SJSA1 (cell line): ENCODE measurements around the gene CASTOR1. TPM values are rescaled to one million over a fixed set of nuclear protein-coding genes. Genes with fewer than 3 reads are reported as not detected.

ENCODE experiments used
- DNase-seq, 2 experiments: peaks; one replicate each; pipeline ENCODE4 v3.0.0-alpha.2; 2015 to 2020; ENCODE audit warnings: low spot score in 2 of 2, low read depth in 1 of 2
- H3K27ac ChIP-seq: fragments of 250-450 bp; sonication (Bioruptor Pico); 2 replicates; pipeline ENCODE4 v1.5.1; 2020; ENCODE audit warnings: mild to moderate bottlenecking, moderate library complexity
- H3K27me3 ChIP-seq: fragments of 250-450 bp; sonication (Bioruptor Pico); replicated peaks from 2 replicates; pipeline ENCODE4 v1.5.1; 2020; ENCODE audit warnings: mild to moderate bottlenecking, moderate library complexity
- H3K36me3 ChIP-seq: fragments of 250-450 bp; sonication (Bioruptor Pico); 2 replicates; pipeline ENCODE4 v1.5.1; 2020; ENCODE audit warnings: mild to moderate bottlenecking
- H3K4me1 ChIP-seq: fragments of 250-450 bp; sonication (Bioruptor Pico); replicated peaks from 2 replicates; pipeline ENCODE4 v1.6.1; 2021; ENCODE audit warnings: mild to moderate bottlenecking
- H3K4me3 ChIP-seq: fragments of 250-450 bp; sonication (Bioruptor Pico); 2 replicates; pipeline ENCODE4 v1.5.1; 2020; ENCODE audit warnings: mild to moderate bottlenecking
- H3K9me3 ChIP-seq: fragments of 250-450 bp; sonication (Bioruptor Pico); replicated peaks from 2 replicates; pipeline ENCODE4 v1.5.1; 2020; ENCODE audit warnings: mild to moderate bottlenecking
- total RNA-seq: library from RNA; depleted of rRNA; stranded (reverse); fragments of >200 nt; shearing (Covaris generic); gene quantifications from 2 replicates; pipeline ENCODE4 v1.2.3, GENCODE V29; 2014

The CASTOR1 gene
- total RNA-seq, 1 experiment from 2014 or later = 9.1 TPM

DNA sequence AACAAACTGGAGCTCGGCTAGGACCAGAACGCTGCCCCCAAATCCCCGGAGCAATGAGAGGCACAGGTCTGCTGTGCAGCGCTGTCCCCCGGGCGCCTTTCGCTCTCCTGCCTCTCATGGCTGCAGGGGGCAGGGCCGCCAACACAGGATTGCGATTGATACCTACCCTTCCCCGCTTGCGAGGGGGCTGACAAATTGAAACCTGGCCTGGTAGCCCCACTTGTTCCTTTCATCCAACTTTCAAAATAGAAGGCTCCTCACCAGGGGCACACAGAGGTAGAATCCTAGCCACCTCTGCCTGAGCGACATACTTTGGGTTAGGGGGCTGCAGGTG, 642 bp upstream of the CASTOR1 start:
- peaks cover 34% of the 10 kb centered on the region for H3K36me3 ChIP-seq
- DNase-seq = no peak
- H3K4me1 ChIP-seq = peaks cover 34% of the 10 kb centered on the region
- no peaks in the 10 kb centered on the region for H3K9me3 ChIP-seq
- peak overlapping the region; percentile 71 for H3K4me3 ChIP-seq
- no peak overlapping the region for H3K27ac ChIP-seq
- H3K27me3 ChIP-seq = no peaks in the 10 kb centered on the region

DNA sequence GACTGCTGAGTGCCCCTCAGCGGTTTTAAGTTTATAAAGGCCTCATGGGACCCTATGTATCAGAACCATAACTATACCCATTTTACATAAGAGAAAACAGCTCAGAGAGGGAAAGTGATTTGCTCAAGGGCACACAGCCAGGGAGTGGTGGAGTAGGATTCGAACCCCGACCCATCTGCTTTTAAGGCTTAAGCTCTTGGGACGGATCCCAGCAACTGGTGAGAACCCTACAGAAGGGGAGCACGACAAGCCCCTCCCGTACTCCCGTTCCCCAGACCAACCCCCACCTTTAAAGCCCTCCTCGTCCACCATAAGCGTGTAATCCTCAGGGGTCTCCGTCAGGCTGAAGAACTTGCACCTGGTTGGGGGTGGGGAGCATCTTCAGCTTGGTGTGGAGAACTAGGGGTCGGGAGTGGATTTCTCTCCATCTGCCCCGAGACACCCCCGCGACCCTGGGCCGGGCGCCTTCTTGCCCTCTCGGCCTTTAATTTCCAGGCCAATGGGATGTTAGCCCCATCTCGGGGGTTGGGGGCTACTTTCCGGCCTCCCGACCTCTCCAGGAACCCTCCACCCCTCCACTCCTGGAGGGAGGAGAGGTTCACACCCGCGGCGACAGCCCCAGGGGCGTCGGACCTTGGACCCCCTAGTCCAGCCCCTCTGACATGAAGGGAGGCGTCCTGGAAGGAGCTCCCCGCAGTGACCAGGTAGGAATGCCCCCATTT, 725 bp downstream of the CASTOR1 start:
- H3K4me3 ChIP-seq = peak overlapping the region; percentile 71
- H3K36me3 ChIP-seq = peaks cover 27% of the 10 kb centered on the region
- H3K9me3 ChIP-seq = no peaks in the 10 kb centered on the region
- H3K4me1 ChIP-seq = peaks cover 34% of the 10 kb centered on the region
- H3K27me3 ChIP-seq = no peaks in the 10 kb centered on the region
- DNase-seq = no peak
- no peak overlapping the region for H3K27ac ChIP-seq

DNA sequence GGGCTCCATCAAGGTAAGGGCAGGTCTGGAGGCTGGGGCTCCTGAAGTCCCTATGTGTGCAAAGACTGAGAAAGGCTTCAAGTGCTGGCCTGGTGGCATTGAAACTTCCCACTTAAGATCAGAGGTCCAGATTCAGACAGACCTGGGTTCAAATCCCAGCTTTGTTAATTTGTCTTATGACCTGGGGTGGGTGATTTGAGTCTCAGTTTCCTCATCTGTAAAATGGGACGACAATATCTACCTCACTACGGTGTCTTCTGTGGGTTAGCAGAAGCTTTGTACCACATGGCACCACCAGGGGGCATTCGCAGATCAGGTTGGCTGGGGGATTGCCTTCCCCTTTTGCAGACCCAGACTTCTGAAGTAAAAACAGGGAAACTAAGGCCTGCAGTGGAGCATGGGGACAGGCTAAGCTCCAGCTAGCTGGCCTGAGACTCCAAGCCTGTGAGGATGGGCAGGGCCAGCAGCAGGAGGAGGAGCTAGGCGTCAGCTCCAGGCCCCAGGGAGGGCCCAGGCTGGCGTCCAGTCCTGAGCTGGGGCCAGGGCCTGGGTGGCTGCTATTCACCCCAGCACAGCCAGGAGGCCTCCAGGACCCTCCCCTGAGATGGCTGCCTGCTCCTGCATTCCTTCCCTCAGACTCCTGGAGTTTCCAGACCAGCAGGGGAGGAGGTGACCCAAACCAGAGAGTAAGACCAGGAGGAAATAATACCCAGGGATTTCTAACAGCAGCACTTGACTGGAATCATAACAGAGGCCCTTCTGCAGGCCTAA, 1.5 kb downstream of the CASTOR1 start:
- Histone ChIP-seq H3K27me3 (no peaks in the 10 kb centered on the region), H3K36me3 (peaks cover 20% of the 10 kb centered on the region), H3K27ac (no peak overlapping the region), H3K9me3 (no peaks in the 10 kb centered on the region), H3K4me1 (peaks cover 34% of the 10 kb centered on the region), H3K4me3 (no peak overlapping the region)
- peak; percentile 91 to 92 for DNase-seq

DNA sequence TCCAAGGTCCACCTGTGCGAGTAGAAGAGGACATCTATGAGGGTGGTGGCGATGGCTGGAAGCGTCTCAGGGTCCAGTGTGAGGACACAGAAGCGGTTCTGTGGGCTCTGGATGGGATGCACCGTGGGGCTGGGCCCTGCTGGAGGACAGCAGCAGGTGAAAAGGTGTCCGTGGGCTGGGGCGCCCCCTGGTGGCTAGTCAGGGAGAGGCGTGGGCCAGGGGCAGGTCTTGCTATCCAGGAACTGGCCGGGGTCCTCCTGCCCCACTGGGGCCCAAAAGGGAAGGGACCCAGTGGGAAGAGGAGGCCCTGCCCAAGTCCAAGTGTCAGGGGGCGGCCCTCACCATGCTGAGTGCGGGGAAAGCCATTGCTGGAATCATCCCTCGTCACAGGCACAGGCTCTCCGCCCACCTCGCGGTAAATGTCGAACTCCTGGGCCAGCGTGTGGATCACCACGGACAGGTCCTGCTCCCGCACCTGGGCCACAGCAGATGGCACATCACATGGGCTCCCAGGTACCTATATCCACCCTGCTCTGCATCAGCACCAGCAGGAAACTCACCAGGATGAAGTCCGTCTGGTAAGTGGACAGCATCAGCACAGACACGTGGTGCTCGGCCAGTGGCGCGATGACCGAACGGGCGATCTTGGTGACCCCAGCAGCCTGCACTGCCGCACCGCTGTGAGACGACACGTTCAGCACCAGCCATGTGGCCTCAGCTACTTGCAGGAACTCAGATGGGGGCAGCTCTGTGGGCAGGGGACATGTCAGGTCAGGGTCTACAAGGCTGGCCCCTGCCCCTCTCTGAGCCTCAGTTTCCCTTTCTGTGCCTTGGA, 2.3 kb downstream of the CASTOR1 start:
- H3K9me3 ChIP-seq = no peaks in the 10 kb centered on the region
- no peak overlapping the region for H3K27ac ChIP-seq
- peak; percentile 52 to 78 for DNase-seq
- H3K36me3 ChIP-seq = peaks cover 12% of the 10 kb centered on the region
- no peaks in the 10 kb centered on the region for H3K27me3 ChIP-seq
- H3K4me3 ChIP-seq = no peak overlapping the region
- peaks cover 34% of the 10 kb centered on the region for H3K4me1 ChIP-seq

DNA sequence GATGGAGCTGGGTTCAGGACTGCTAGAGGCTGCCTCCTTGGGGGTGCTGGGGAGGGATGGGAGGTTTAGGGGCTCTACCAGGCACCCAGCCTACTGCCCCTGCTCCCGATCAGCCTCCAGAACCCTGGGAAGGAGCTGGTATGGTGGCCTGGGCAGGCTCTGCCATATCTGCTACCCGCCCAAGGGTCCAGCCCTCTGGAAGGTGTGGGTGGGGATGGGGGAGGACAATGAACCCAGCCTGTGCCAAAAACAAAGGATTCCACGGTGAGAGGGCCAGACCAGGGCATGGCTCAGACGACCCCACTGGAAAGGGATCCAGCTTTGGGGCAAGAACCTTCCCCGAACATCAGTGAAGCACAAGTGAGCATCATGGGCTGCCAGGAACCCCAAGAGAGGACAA, 3.0 kb downstream of the CASTOR1 start:
- no peaks in the 10 kb centered on the region for H3K27me3 ChIP-seq
- H3K4me3 ChIP-seq = no peak overlapping the region
- H3K4me1 ChIP-seq = peaks cover 30% of the 10 kb centered on the region
- H3K36me3 ChIP-seq = peaks cover 5% of the 10 kb centered on the region
- no peak overlapping the region for H3K27ac ChIP-seq
- DNase-seq = no peak
- no peaks in the 10 kb centered on the region for H3K9me3 ChIP-seq

DNA sequence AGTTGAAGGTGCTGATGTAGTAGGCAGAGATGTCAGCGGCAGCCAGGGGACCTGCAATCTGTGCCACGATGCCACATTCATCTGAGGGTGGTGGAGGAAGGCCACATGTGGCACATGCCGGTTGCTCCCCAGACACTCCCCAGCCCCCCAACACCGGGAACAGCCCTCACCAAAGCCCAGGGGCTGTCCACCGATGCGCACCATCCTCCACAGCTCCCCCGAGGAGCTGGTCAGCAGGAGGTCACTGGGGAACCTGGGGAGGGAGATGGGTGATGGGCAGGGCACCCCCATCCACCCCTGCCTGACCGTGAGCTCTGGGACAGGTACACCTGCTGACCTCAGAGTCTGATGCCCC, 3.5 kb downstream of the CASTOR1 start:
- H3K9me3 ChIP-seq = no peaks in the 10 kb centered on the region
- H3K27me3 ChIP-seq = no peaks in the 10 kb centered on the region
- H3K4me3 ChIP-seq = no peak overlapping the region
- DNase-seq = no peak
- no peak overlapping the region for H3K27ac ChIP-seq
- 0 out of 2 replicates have a peak, but pooled peaks cover 2% of the 10 kb centered on the region for H3K36me3 ChIP-seq
- peaks cover 25% of the 10 kb centered on the region for H3K4me1 ChIP-seq

DNA sequence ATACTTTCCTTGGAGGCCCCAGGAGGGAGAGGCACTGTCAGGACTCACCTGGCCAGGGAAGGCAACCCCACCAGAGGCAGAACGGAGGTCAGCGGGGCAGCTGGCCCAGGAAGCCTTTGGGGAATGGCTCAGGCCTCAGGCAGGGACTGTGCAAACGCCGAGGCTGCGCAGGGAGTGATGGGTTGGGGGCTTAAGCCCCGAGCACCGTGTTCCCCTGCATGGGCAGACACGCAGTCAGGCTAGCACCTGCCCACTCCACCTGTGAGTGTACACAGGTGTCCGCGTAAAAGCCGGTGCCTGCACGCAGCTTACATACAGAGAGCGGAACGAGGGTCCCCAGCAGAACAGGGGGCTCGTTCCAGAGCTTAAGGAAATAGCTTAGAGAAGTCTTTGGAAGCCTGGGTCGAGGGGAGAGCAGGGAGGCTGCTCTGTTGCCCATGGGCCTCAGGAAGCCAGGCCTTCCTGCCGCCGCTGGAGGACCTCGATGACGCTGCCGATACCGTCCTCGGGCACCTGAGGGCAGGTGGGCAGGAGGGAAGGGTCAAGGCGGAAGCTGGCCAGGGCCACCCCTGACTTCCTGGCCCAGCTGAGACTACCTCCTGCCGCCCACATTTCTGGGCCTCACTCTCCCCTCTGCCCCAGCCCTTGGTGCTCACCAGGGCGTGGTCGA, 4.0 kb downstream of the CASTOR1 start:
- Histone ChIP-seq H3K4me1 (peaks cover 20% of the 10 kb centered on the region), H3K36me3 (0 out of 2 replicates have a peak, but pooled peaks cover 2% of the 10 kb centered on the region), H3K9me3 (no peaks in the 10 kb centered on the region), H3K27ac (no peak overlapping the region), H3K4me3 (no peak overlapping the region), H3K27me3 (no peaks in the 10 kb centered on the region)
- no peak for DNase-seq

DNA sequence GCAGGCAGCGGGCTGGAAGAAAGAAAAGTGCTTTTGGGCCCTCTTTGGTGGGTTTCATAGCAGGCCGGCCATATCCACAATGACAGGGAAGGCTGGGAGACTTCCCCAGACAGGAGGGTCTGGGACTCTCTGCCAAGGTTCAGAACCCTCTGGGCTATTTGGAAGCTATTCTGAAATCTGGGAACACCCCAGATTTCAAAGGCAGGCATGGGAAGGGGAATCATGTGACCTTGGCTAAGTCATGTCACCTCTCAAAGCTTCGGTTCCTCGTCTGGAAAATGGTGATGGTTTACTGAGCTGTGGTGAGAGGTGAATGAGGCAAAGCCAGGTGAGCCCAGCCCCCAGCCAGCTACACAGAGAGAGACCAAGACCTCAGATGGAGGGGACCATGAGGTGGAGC, 4.6 kb downstream of the CASTOR1 start:
- Histone ChIP-seq H3K36me3 (0 out of 2 replicates have a peak, but pooled peaks cover 2% of the 10 kb centered on the region), H3K27me3 (no peaks in the 10 kb centered on the region), H3K4me1 (peaks cover 13% of the 10 kb centered on the region), H3K4me3 (no peak overlapping the region), H3K27ac (no peak overlapping the region), H3K9me3 (no peaks in the 10 kb centered on the region)
- DNase-seq = no peak

DNA sequence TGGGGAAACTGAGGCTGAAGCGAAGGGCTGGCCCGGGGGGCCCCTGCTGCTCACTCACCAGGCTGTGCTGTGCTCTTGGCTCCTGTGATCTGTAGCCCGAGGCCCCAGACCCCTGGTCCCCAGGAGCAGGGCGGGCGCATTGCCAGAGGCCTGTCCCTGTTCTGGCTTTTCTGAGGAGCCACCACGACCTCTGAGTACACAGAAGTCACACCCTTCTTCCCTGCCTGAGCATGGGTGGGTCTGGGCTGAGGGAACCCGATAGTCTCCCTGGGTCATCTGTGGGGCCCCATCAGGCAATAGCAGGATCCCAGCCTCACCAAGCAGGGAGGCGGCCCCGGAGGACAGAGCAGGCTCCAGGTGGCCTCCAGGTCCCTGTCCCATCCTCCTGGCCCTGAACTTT, 5.1 kb downstream of the CASTOR1 start:
- Histone ChIP-seq H3K9me3 (no peaks in the 10 kb centered on the region), H3K27me3 (no peaks in the 10 kb centered on the region), H3K36me3 (0 out of 2 replicates have a peak, but pooled peaks cover 2% of the 10 kb centered on the region), H3K4me1 (peaks cover 13% of the 10 kb centered on the region), H3K4me3 (no peak overlapping the region), H3K27ac (no peak overlapping the region)
- DNase-seq = no peak

DNA sequence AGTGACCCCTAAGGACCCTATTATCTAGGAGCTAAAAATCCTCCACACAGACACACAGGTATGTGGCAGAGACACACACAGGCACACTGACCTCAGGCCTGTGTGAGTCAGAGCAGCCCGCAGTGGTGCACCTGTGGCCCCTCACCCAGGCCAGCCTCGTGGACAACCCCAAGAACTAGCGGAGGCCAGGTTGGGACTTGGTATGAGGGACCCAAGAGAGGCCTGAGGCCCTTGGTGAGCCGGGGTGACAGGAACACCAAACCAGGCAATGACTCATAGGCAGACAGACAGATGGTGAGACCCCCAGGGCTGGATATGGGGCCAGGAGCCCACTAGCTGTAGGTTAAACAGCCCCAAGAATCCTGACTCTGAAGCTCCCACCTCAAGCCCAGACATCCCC, 6.0 kb downstream of the CASTOR1 start:
- Histone ChIP-seq H3K27ac (no peak overlapping the region), H3K4me3 (no peak overlapping the region), H3K36me3 (0 out of 2 replicates have a peak, but pooled peaks cover 2% of the 10 kb centered on the region), H3K27me3 (no peaks in the 10 kb centered on the region), H3K4me1 (peaks cover 7% of the 10 kb centered on the region), H3K9me3 (no peaks in the 10 kb centered on the region)
- no peak for DNase-seq

DNA sequence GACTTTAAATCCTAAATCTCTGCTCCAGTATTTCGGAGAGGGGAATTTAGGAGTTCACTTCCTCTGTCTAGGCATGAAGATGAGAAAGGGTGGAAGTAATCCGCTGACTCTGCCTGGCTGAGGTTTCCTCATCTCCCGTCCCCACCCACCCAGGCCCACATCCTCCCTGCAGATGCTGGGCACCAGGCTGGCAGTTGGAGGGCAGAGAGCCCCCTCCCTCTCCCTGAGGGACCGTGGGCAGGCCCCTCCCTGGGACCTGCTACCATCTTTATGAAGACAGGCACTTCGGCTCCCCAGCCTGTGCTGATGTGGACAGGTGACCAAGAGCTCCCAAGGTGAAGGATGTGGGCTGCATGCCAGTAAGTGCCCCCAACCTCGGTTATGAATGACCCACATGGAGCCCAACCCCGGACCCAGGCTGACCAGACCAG, 6.7 kb downstream of the CASTOR1 start:
- Histone ChIP-seq H3K36me3 (0 out of 2 replicates have a peak, but pooled peaks cover 2% of the 10 kb centered on the region), H3K4me3 (no peak overlapping the region), H3K4me1 (peaks cover 8% of the 10 kb centered on the region), H3K9me3 (no peaks in the 10 kb centered on the region), H3K27ac (no peak overlapping the region), H3K27me3 (no peaks in the 10 kb centered on the region)
- no peak for DNase-seq

DNA sequence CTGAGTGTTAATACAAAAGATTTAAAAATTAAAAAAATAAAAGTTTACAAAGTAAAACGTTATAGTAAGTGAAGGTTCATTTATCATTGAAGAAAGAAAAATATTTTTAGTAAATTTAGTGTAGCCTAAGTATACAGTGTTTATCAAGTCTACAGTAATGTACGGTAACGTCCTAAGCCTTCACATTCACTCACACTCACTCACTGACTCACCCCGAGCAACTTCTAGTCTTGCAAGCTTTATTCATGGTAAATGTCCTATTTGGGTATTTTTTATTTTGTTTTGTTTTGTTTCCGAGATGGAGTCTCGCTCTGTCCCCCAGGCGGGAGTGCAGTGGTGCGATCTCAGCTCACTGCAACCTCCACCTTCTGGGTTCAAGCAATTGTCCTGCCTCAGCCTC, 8.8 kb downstream of the CASTOR1 start:
- no peak for DNase-seq
- H3K4me1 ChIP-seq = peaks cover 11% of the 10 kb centered on the region

DNA sequence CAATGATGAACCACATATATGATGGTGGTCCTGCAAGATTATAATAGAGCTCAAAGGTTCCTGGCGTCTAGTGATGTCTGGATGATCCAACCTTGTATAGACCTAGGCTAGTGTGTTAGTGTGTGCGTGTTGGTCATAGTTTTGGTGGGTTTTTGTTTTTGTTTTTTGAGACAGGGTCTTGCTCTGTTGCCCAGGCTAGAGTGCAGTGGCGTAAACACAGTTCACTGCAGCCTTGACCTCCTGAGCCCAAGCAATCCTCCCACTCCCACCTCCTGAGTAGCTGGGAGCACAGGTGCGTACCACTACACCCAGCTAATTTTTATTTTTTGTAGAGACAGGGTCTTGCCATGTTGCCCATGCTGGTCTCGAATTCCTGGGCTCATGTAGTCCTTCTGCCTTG, 9.4 kb downstream of the CASTOR1 start:
- Histone ChIP-seq H3K27ac (no peak overlapping the region), H3K4me1 (peaks cover 11% of the 10 kb centered on the region), H3K27me3 (no peaks in the 10 kb centered on the region), H3K9me3 (no peaks in the 10 kb centered on the region), H3K36me3 (no peaks in the 10 kb centered on the region), H3K4me3 (no peak overlapping the region)
- DNase-seq = no peak

More for the DNA sequence above, 8.8 kb downstream of the CASTOR1 start:
- no peak overlapping the region for H3K4me3 ChIP-seq
- H3K27ac ChIP-seq = no peak overlapping the region
- no peaks in the 10 kb centered on the region for H3K36me3 ChIP-seq
- no peaks in the 10 kb centered on the region for H3K27me3 ChIP-seq
- no peaks in the 10 kb centered on the region for H3K9me3 ChIP-seq
